HEK293 (cell line): ENCODE data around the gene ZSCAN10.
"Not testable (repeated sequence)": the region's sequence is repeated elsewhere in the genome, so short reads cannot be mapped to it uniquely, and the experiment has no call there.

Source experiments
- CTCF ChIA-PET: fragments of 350-600 bp; formaldehyde crosslinking; extraction: SDS; loops from one replicate; lab custom pipeline; 2021; ENCODE audit warnings: antibody characterized with exemption; lab: Yijun Ruan, JAX
- POLR2A ChIA-PET: fragments of 300-600 bp; formaldehyde crosslinking; extraction: SDS; loops from one replicate; lab custom pipeline; 2020; ENCODE audit warnings: antibody characterized with exemption, inconsistent platforms; lab: Yijun Ruan, JAX
- H3K27ac ChIP-seq: fragments of 200-500 bp; sonication (Bioruptor generic); 2 replicates; pipeline ENCODE4 v1.5.1; 2014; ENCODE audit warnings: low read depth, low read length, control low read depth, inconsistent platforms; ENCODE audit errors: extremely low read depth
- H3K36me3 ChIP-seq, 2 experiments: fragments of 200-500 bp in 1 of 2; sonication (Bioruptor generic) in 1 of 2; 1 replicate in 1 of 2; 2 replicates in 1 of 2; pipeline ENCODE4 v1.5.1; 2014 to 2017; ENCODE audit warnings: inconsistent platforms in 2 of 2, low read length in 2 of 2; ENCODE audit not compliant: control insufficient read depth in 2 of 2, insufficient read depth in 1 of 2
- H3K4me1 ChIP-seq: fragments of 200-500 bp; sonication (Bioruptor generic); 2 replicates; pipeline ENCODE4 v1.5.1; 2014; ENCODE audit warnings: mild to moderate bottlenecking, low read length, inconsistent platforms; ENCODE audit not compliant: control insufficient read depth, insufficient read depth
- H3K4me3 ChIP-seq: 2 replicates; pipeline ENCODE4 v1.5.1; 2011; ENCODE audit warnings: low read depth, mild to moderate bottlenecking, control low read depth, low read length, moderate library complexity
- H3K9me3 ChIP-seq: fragments of 200-500 bp; sonication (Bioruptor generic); 2 replicates; pipeline ENCODE4 v1.5.1; 2014; ENCODE audit warnings: low read depth, low read length, inconsistent platforms; ENCODE audit not compliant: control insufficient read depth, insufficient read depth
- EGR2 ChIP-seq: fragments of 450-650 bp; formaldehyde crosslinking; IDR thresholded peaks from 2 replicates; pipeline ENCODE4 v1.5.1; 2016; ENCODE audit warnings: low read depth, missing biosample characterization, missing genetic modification characterization
- KLF17 ChIP-seq: fragments of 450-650 bp; formaldehyde crosslinking; IDR thresholded peaks from 2 replicates; pipeline ENCODE4 v1.5.1; 2016; ENCODE audit warnings: missing biosample characterization, missing genetic modification characterization
- KLF7 ChIP-seq: fragments of 450-650 bp; formaldehyde crosslinking; IDR thresholded peaks from 2 replicates; pipeline ENCODE4 v1.5.1; 2016; ENCODE audit warnings: missing biosample characterization, missing genetic modification characterization, borderline replicate concordance
- OSR2 ChIP-seq: fragments of 450-650 bp; formaldehyde crosslinking; IDR thresholded peaks from 2 replicates; pipeline ENCODE4 v1.5.1; 2016; ENCODE audit warnings: missing biosample characterization, missing genetic modification characterization
- SETDB1 ChIP-seq: IDR thresholded peaks from one replicate; pipeline ENCODE4 v1.6.1; 2017; ENCODE audit warnings: mild to moderate bottlenecking, low read length, moderate library complexity, mixed read lengths; ENCODE audit not compliant: insufficient read length
- TCF7L2 ChIP-seq: IDR thresholded peaks from 2 replicates; pipeline ENCODE4 v1.6.1; 2011; ENCODE audit warnings: low read depth, mild to moderate bottlenecking, inconsistent platforms, low read length, moderate library complexity, borderline replicate concordance
- ZBTB10 ChIP-seq: fragments of 450-650 bp; formaldehyde crosslinking; IDR thresholded peaks from 2 replicates; pipeline ENCODE4 v1.5.1; 2016; ENCODE audit warnings: missing biosample characterization, missing genetic modification characterization
- ZBTB17 ChIP-seq: fragments of 450-650 bp; formaldehyde crosslinking; IDR thresholded peaks from 2 replicates; pipeline ENCODE4 v1.5.1; 2016; ENCODE audit warnings: missing biosample characterization, missing genetic modification characterization
- ZFP69B ChIP-seq: fragments of 450-650 bp; formaldehyde crosslinking; IDR thresholded peaks from 2 replicates; pipeline ENCODE4 v1.5.1; 2016; ENCODE audit warnings: missing biosample characterization, missing genetic modification characterization
- ZNF16 ChIP-seq: fragments of 450-650 bp; formaldehyde crosslinking; IDR thresholded peaks from 2 replicates; pipeline ENCODE4 v1.5.1; 2016; ENCODE audit warnings: low read depth, missing biosample characterization, missing genetic modification characterization
- ZNF184 ChIP-seq: fragments of 450-650 bp; IDR thresholded peaks from 2 replicates; pipeline ENCODE4 v1.5.1; 2018; ENCODE audit warnings: missing biosample characterization, mild to moderate bottlenecking, missing genetic modification characterization
- ZNF221 ChIP-seq: fragments of 450-650 bp; formaldehyde crosslinking; IDR thresholded peaks from 2 replicates; pipeline ENCODE4 v1.5.1; 2017; ENCODE audit warnings: missing biosample characterization, missing genetic modification characterization, borderline replicate concordance
- ZNF266 ChIP-seq: fragments of 450-650 bp; formaldehyde crosslinking; IDR thresholded peaks from 2 replicates; pipeline ENCODE4 v1.5.1; 2016; ENCODE audit warnings: missing biosample characterization, missing genetic modification characterization, low read depth
- ZNF366 ChIP-seq: fragments of 450-650 bp; formaldehyde crosslinking; conservative IDR thresholded peaks from 2 replicates; pipeline ENCODE4 v1.5.1; 2016; ENCODE audit warnings: missing biosample characterization, missing genetic modification characterization
- ZNF48 ChIP-seq: fragments of 450-650 bp; formaldehyde crosslinking; IDR thresholded peaks from 2 replicates; pipeline ENCODE4 v1.5.1; 2016; ENCODE audit warnings: missing biosample characterization, missing genetic modification characterization
- ZNF560 ChIP-seq: fragments of 450-650 bp; formaldehyde crosslinking; IDR thresholded peaks from 2 replicates; pipeline ENCODE4 v1.5.1; 2017; ENCODE audit warnings: missing biosample characterization, missing genetic modification characterization, borderline replicate concordance
- ZNF747 ChIP-seq: fragments of 450-650 bp; formaldehyde crosslinking; IDR thresholded peaks from 2 replicates; pipeline ENCODE4 v1.5.1; 2016; ENCODE audit warnings: missing biosample characterization, missing genetic modification characterization
- TF ChIP-seq, protein P1 (sequence below): fragments of 450-650 bp; formaldehyde crosslinking; IDR thresholded peaks from 2 replicates; pipeline ENCODE4 v1.5.1; 2016; ENCODE audit warnings: missing biosample characterization, missing genetic modification characterization, borderline replicate concordance
- TF ChIP-seq, protein P2 (sequence below): fragments of 450-650 bp; formaldehyde crosslinking; IDR thresholded peaks from 2 replicates; pipeline ENCODE4 v1.5.1; 2016; ENCODE audit warnings: missing biosample characterization, missing genetic modification characterization

Gene ZSCAN10

GRCh38 chr16:3140603-3141427 lies 41.7 kb upstream of the ZSCAN10 start:
- POLR2A ChIA-PET = interaction anchor here (1.2 kb wide), 1 partner anchor 10 kb away, joined by 5 read pairs; no protein-coding TSS in a partner anchor
- H3K27ac ChIP-seq = no peak overlapping the region
- no peak overlapping the region for H3K4me3 ChIP-seq
- CTCF ChIA-PET = interaction anchor here (0.8 to 1.4 kb wide), 2 partner anchors 9 kb away, joined by 3 read pairs; no protein-coding TSS in a partner anchor
- 0 out of 2 replicates have a peak, but pooled peaks cover 3% of the 10 kb centered on the region for H3K4me1 ChIP-seq
- peaks cover 0 to 46% of the 10 kb centered on the region in 2 experiments; a peak in 1 of 3 replicates for H3K36me3 ChIP-seq
- TF ChIP-seq ZNF221 = no peak
- TF ChIP-seq, all 188 proteins: peak for 0
- H3K9me3 ChIP-seq = no peaks in the 10 kb centered on the region

DNA sequence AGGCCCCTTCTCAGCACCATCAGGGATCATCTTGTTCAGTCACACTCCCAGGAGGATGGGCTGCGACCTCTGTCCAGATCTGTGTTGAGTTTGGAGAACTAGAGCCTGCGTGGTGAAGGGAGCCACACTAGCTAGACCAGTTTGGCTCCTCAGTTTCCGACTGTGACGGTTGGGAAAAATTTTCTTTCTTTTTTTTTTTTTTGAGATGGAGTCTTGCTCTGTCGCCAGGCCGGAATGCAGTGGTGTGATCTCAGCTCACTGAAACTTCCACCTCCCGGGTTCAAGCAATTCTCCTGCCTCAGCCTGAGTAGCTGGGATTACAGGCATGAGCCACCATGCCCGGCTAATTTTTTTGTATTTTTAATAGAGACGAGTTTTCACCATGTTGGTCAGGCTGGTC lies 40.5 kb upstream of the ZSCAN10 start:
- peaks cover 0 to 46% of the 10 kb centered on the region in 2 experiments; a peak in 1 of 3 replicates for H3K36me3 ChIP-seq
- H3K4me3 ChIP-seq, H3K9me3 ChIP-seq, POLR2A ChIA-PET, H3K27ac ChIP-seq, H3K4me1 ChIP-seq: not testable (repeated sequence)
- CTCF ChIA-PET = interaction anchor here (0.8 to 1.4 kb wide), 4 partner anchors 7 to 27 kb away, joined by 3 read pairs; no protein-coding TSS in a partner anchor

DNA sequence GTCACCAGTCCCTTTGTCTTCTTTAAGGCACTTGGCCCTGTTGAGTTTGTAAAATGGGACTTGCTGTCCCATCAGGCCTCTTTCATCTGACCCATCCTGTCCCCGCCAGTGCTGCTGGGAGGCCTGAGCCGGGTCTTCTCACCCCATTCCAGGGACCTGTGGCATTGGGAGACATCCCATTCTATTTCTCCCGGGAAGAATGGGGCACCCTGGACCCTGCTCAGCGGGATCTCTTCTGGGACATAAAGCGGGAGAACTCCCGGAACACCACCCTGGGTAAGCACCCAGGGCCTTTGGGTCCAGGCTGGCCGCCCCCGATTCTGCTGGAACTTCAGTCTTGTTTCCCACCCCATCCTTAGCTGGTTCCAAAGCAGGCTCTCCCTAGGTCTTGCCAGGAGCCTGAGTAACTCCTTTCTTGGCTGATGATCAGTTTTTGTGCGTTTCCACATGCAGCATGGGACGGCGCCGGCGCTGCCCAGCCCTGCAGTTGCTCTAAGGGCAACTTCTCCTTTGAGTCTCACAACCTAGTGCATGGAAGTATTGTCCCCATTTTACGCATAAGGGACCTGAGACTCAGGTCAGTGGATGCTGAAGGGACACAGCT lies 39.8 kb upstream of the ZSCAN10 start:
- H3K9me3 ChIP-seq = no peaks in the 10 kb centered on the region
- peaks cover 0 to 46% of the 10 kb centered on the region in 2 experiments; a peak in 1 of 3 replicates for H3K36me3 ChIP-seq
- no peak overlapping the region for H3K27ac ChIP-seq
- 0 out of 2 replicates have a peak, but pooled peaks cover 3% of the 10 kb centered on the region for H3K4me1 ChIP-seq
- TF ChIP-seq TCF7L2 = no peak
- TF ChIP-seq ZNF184 (tag by site-specific recombination) = no peak
- TF ChIP-seq ZNF16 (tag by site-specific recombination) = no peak
- no peak for TF ChIP-seq ZNF266
- TF ChIP-seq EGR2 (tag by site-specific recombination) = no peak
- TF ChIP-seq, protein P1, sequence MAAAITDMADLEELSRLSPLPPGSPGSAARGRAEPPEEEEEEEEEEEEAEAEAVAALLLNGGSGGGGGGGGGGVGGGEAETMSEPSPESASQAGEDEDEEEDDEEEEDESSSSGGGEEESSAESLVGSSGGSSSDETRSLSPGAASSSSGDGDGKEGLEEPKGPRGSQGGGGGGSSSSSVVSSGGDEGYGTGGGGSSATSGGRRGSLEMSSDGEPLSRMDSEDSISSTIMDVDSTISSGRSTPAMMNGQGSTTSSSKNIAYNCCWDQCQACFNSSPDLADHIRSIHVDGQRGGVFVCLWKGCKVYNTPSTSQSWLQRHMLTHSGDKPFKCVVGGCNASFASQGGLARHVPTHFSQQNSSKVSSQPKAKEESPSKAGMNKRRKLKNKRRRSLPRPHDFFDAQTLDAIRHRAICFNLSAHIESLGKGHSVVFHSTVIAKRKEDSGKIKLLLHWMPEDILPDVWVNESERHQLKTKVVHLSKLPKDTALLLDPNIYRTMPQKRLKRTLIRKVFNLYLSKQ (tag by site-specific recombination) = no peak
- TF ChIP-seq ZBTB10 = no peak
- no peak for TF ChIP-seq OSR2
- TF ChIP-seq KLF7 (tag by site-specific recombination) = no peak
- no peak for TF ChIP-seq SETDB1
- TF ChIP-seq ZNF48 (tag by site-specific recombination) = no peak
- no peak for TF ChIP-seq ZFP69B (tag by site-specific recombination)
- no peak for TF ChIP-seq ZNF560
- TF ChIP-seq, protein P2, sequence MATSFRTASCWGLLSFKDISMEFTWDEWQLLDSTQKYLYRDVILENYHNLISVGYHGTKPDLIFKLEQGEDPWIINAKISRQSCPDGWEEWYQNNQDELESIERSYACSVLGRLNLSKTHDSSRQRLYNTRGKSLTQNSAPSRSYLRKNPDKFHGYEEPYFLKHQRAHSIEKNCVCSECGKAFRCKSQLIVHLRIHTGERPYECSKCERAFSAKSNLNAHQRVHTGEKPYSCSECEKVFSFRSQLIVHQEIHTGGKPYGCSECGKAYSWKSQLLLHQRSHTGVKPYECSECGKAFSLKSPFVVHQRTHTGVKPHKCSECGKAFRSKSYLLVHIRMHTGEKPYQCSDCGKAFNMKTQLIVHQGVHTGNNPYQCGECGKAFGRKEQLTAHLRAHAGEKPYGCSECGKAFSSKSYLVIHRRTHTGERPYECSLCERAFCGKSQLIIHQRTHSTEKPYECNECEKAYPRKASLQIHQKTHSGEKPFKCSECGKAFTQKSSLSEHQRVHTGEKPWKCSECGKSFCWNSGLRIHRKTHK = no peak
- no peak for TF ChIP-seq ZBTB17
- no peak for TF ChIP-seq ZNF366 (tag by site-specific recombination)
- TF ChIP-seq KLF17 (tag by site-specific recombination) = no peak
- TF ChIP-seq ZNF747 (tag by site-specific recombination) = no peak
- H3K4me3 ChIP-seq = no peak overlapping the region
- POLR2A ChIA-PET = no interaction called here
- CTCF ChIA-PET = interaction anchor here (1.1 kb wide), 1 partner anchor 9 kb away, joined by 3 read pairs; no protein-coding TSS in a partner anchor
